IPS-18c (cell line): ENCODE measurements around the gene CAPG.
"Not testable (repeated sequence)": the region's sequence is repeated elsewhere in the genome, so short reads cannot be mapped to it uniquely, and the experiment has no call there.

Experiments used
- H3K4me3 ChIP-seq: 2 replicates; pipeline ENCODE4 v1.7.0; 2013; ENCODE audit warnings: low read depth, mild to moderate bottlenecking, low read length, moderate library complexity; ENCODE audit not compliant: insufficient read depth
- H3K9me3 ChIP-seq: one replicate; pipeline ENCODE4 v1.6.1; 2013; ENCODE audit warnings: mild to moderate bottlenecking, low read length, moderate library complexity; ENCODE audit not compliant: control insufficient read depth, insufficient read depth

The CAPG gene

DNA sequence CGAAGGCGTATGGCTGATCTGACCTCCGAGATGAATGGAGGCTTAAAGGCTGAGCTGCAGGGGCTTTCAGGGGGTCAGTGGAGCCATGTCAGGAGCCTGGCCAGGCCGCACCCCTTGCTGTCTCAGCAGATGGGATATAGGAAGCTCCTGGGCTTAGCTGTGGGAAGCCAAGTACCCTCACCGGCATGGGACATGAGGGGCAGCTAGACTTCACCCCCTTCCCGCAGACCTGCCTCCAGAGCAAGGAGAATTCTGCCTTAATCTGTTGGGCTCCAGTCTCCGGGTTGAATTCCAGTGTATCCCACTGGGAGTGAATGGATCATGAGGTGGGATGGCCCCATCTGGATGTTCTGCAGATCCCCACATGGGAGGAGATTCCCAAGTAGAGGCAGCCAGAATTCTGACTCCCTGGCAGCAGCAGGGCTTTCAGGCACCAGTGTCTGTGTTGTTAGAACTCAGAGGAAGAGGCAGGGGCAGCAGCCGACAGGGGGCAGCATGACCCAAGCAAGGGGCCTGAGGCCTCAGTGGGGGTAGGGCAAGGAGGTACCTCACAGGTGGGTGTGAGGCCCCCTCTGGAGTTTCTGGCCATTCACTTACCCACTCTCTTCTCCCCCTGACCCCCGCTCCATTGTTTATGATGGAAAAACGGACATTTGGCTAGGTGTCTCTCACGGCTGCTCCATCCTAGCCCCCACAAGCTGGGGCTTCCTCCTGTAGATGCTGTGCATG is 19.1 kb downstream of the CAPG start:
- H3K9me3 ChIP-seq: no peaks in the 10 kb centered on the region
- no peak overlapping the region for H3K4me3 ChIP-seq

DNA sequence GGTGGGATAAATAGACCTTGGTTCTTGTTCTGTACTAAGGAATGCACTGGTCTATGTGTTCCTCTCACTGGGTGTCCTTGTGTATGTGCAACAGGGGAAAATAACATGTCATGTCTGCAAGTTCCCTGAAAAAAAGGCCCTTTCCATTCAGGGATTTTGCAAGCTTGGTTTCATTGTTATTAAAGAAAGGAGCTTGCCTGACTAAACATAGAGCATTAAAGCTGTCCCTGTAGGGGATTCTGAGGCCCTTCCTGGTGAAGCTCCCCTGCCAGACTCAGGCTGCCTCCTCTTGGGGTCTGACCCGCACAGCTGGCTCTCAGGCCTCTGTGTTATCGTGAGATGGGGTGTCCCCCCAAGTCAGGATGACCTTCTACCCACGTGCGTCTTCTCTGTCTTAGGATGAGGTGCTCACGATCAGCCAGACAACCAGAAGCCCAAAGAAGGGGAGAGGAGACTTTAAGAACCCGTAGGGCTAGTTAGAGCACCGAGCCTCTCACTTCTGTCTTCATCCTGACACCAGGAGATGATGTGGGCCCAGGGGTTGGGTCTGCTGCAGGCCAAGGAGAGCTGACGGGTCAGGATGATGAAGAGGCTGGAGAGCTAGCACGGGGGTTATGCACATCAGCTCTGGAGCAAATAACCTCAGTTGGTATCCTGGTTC is 21.2 kb downstream of the CAPG start:
- Histone ChIP-seq H3K9me3 (no peaks in the 10 kb centered on the region), H3K4me3 (no peak overlapping the region)

DNA sequence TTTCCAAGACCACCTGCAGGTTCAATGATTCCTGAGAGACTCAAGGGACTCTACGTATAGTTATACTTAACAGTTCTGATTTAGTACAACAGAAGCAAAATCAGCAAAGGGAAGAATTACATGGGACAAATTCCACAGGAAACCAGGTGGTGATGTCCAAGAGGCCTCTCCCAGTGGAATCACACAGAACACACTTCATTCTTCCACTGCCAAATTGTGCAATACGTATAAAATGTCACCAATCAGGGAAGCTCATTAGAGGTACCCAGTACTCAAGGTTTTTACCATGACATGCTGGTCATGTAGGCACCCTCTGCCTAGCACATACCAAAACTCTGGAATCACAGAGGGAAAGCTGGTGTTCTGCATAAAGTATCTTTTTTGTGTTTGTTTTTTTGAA is 22.4 kb downstream of the CAPG start:
- Histone ChIP-seq H3K4me3 (no peak overlapping the region), H3K9me3 (no peaks in the 10 kb centered on the region)

DNA sequence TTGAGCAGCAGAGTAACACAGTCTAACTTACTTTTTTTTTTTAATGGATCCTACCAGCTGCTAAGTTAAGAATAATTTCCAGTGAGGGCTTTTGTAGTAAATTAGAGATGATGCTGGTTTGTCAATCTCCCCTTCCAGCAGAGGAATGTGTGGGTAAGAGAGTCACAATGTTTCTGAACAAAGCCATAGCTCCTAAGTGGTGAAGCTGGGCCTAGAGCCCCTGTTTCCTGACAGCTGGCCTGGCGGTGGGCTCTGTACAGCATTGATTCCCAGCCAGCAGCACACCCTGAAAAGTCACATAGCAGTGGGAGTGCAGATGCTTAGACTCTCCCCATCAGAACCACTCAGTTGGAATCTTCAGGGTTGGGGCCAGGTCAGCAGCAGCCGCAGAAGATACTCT is 24.4 kb downstream of the CAPG start:
- H3K4me3 ChIP-seq: no peak overlapping the region
- no peaks in the 10 kb centered on the region for H3K9me3 ChIP-seq

DNA sequence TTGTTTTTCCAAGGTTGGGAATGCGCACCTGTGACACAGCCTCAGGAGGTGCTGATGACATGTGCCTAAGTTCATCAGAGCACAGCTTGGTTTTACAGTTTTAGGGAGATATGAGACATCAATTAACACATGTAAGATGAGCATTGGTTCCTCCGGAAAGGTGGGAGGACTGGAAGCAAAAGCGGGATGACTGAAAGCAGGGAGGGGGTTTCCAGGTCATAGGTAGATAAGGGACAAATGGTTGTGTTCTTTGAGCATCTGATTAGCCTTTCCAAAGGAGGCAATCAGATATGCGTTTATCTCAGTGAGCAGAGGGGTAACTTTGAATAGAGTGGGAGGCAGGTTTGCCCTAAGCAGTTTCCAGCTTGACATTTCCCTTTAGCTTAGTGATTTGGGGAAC is 26.3 kb downstream of the CAPG start:
- Histone ChIP-seq H3K9me3 (peaks cover 4% of the 10 kb centered on the region), H3K4me3 (no peak overlapping the region)

DNA sequence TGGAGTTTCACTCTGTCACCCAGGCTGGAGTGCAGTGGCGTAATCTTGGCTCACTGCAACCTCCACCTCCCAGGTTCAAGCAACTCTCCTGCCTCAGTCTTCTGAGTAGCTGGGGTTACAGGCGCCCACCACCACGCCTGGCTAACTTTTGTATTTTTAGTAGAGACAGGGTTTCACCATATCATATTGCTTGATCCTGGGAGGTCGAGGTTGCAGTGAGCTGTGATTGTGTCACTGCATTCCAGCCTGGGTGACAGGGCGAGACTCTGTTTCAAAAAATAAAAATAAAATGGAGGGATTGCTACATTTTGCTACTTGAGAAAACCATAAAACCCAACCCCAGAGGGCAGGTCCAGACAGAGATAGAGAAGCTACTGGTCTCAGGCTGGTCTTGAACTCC is 27.0 kb downstream of the CAPG start:
- not testable (repeated sequence) for H3K9me3 ChIP-seq, H3K4me3 ChIP-seq

DNA sequence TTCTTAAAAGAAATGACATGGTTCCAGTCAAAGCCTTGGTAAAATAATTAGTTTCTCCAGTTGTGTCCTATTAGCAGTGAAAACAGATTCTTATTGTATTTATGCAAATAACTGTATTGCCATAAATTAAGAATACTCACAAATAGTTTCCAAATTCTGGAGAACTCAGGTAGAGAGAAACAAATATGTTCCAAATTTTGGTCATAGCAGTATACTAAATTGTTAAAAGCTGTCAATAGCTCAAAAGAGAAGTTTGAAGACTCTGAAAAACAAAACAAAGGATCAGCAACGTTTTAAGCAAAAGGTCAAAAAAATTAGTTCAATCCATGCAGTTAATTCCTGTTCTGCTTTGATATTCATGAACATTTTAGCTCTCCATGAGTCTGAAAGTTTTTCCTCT is 30.1 kb downstream of the CAPG start:
- peaks cover 4% of the 10 kb centered on the region for H3K9me3 ChIP-seq
- no peak overlapping the region for H3K4me3 ChIP-seq

DNA sequence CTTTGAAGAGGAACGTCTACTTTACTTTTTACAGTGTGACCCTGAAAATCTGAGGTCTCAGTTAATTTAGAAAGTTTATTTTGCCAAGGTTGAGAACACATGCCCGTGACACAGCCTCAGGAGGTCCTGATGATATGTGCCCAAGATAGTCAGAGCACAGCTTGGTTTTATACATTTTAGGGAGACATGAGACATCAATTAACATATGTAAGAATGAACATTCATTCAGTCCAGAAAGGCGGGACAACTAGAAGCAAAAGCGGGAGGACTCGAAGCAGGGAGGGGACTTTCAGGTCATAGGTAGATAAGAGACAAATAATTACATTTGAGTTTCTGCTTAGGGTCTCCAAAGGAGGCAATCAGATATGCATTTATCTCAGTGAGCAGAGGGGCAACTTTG is 31.9 kb downstream of the CAPG start:
- Histone ChIP-seq H3K9me3 (peaks cover 4% of the 10 kb centered on the region), H3K4me3 (no peak overlapping the region)

DNA sequence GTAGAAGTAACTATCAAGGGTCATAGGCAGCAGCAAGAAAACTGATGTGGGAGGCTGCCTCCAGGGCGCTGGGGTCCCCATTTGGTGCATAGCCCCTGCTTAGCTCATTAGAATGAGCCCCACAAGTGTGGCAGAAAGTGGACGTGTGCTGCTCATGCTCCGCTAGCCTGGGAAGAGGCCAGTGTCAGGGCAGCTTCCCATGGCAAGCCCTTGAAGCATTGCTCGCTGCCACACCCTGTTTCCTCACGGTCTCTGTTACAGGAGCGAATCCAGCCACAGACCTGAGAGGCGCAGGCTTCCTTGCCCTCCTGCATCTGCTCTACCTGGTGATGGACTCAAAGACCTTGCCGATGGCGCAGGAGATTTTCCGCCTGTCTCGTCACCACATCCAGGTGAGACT is 33.1 kb downstream of the CAPG start:
- no peak overlapping the region for H3K4me3 ChIP-seq
- H3K9me3 ChIP-seq: peaks cover 4% of the 10 kb centered on the region

DNA sequence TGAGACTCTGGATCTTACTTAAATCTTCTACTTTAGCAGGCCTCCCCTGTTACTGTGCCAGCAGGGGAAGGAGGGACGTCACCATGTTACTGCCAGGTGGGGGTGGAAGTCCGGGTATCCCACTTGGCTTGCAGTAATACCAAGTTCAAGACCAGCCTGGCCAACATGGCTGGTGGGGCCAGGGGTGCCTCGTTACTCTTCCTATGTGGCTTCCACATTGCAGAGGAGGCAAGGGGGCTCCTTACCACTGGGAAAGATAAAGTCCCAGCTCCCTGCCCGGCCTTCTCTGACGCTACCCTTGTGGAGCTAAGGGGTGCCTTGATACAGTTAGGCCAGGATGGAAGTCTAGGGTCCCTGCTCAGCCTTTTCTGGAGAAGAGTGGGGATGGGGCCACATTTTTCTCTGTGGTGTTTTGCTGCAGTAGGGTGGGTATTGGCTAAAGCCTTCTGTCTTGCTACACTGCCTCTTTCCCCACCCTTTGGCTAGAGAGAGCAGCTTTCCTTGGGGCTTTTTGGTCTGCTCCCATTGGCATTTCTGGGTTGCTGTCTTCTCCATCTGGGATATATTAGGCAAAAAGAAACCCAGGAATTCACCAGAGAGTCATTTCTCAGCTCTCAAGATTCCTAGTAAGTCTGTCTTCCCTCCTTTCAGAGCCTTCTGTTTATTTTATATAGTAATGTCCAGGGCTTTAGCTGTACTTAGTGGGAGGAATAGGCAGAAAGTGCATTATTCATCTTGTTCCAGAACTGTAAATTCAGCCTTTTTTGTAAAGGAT is 33.7 kb downstream of the CAPG start:
- peaks cover 4% of the 10 kb centered on the region for H3K9me3 ChIP-seq
- no peak overlapping the region for H3K4me3 ChIP-seq

DNA sequence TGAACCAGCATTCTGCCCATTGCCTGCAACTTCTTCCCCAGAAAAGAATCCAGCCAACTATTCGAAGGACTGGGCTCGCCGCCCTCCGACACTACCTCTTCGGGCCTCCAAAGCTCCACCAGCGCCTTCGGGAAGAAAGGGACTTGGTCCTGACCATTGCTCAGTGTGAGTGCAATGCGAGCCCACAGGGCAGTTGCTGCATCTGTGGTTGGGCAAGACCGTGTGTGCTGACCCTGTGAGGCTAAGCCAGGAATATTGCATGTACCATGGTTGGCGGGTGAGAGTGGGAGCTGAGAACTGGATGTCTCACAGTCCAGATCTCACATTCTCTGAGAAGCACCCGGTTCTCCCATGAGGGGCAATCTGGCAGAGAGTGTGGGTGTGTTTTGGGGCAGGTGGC is 39.1 kb downstream of the CAPG start:
- Histone ChIP-seq H3K4me3 (no peak overlapping the region), H3K9me3 (no peaks in the 10 kb centered on the region)

DNA sequence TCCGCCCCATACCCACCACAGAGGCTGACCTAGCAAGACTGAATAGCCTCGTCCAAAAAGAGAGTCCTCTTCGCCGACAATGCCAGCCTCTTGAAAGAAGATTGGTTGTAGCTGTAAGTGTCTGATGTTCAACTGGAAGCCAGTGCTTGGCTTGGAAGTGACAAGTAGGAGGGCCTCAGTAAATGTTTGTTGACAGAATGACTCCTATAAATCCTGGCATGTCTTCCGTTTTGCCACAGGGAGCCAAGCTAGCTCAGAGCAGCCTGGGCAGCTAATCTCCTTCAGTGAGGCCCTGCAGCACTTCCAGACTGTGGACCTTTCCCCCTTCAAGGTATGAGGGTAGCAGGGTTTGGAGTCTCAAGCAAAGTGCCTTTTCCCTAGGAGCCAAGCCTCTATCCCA is 40.7 kb downstream of the CAPG start:
- Histone ChIP-seq H3K4me3 (no peak overlapping the region), H3K9me3 (no peaks in the 10 kb centered on the region)

DNA sequence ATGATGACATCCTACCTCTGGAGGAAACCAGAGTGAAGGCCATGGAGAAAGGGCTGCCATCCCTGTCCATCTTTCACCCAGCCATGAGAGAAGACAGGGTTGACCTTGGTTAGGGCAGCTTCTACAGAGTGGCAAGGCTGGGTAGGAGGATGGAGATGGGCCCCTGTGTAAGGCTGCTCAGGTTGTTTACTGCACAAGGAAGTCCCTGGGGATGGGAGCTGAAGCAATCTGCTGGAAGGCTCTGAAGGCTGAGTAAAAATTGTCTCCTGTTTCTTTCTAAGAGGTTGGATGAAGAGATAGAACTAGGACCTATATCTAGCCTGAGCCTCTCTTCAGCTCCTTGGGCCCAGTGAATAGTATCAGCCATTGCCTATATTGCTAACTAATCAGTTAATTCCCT is 41.2 kb downstream of the CAPG start:
- Histone ChIP-seq H3K4me3 (no peak overlapping the region), H3K9me3 (no peaks in the 10 kb centered on the region)

DNA sequence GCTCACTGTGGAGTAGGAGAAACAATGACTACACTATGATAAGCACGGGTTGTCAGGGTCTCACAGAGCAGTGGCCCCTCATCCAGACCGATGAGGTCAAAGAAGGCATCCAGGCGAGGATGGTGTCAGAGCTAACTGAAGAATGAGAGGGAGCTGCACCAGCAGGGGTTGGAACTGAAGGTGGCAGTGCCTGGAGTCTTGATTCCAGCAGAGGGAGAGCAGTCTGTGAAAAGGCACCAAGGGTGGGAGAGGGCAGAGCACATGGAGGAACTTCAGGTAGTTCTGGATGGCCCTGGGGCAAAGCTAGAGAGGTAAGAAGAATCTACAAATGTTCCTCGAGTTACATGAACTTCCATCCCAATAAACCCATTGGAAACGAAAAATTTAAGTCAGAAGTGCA is 43.0 kb downstream of the CAPG start:
- Histone ChIP-seq H3K4me3 (no peak overlapping the region), H3K9me3 (no peaks in the 10 kb centered on the region)

DNA sequence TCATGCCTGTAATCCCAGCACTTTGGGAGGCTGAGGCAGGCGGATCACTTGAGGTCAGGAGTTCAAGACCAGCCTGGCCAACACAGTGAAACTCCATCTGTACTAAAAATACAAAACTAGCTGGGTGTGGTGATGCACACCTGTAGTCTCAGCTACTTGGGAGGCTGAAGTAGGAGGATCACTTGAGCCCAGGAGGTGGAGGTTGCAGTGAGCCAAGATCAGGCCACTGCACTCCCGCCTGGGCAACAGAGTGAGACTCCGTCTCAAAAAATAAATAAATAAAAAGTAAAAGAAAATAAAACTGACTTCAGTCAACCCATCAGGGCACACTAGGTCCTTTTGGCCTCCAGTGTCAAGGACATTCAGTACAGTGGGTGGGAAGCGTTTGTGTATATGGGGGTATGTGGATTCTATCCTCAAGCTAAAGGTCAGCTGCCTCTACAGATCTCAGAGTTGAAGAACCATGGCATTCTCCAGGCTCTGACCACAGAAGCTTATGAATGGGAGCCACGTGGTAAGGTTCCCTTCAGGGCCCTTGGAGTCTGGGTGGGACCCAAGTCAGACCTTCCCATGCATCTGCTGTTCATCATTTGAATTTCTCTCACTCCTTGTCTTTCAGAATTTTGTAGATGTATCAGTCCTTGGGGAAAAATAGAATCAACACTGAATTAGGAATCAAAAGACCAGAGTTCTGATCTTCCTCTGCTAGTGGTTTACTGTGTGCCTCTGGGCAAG is 47.3 kb downstream of the CAPG start:
- not testable (repeated sequence) for H3K4me3 ChIP-seq, H3K9me3 ChIP-seq

DNA sequence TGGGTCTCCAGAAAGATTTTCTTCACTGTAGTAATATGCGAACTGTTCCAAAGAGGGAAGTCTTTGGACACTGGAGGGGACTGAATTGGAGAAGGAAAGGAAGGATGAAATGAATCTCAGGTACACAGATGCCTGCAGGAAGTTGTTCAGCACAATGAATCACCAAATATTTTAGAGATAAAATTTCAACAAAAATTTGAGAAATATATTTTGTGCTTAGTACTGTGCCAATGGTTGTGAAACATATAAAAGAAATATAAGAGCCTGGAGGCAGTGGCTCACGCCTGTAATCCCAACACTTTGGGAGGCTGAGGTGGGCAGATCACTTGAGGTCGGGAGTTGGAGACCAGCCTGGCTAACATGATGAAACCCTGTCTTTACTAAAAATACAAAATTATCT is 52.4 kb downstream of the CAPG start:
- no peak overlapping the region for H3K4me3 ChIP-seq
- H3K9me3 ChIP-seq: no peaks in the 10 kb centered on the region

DNA sequence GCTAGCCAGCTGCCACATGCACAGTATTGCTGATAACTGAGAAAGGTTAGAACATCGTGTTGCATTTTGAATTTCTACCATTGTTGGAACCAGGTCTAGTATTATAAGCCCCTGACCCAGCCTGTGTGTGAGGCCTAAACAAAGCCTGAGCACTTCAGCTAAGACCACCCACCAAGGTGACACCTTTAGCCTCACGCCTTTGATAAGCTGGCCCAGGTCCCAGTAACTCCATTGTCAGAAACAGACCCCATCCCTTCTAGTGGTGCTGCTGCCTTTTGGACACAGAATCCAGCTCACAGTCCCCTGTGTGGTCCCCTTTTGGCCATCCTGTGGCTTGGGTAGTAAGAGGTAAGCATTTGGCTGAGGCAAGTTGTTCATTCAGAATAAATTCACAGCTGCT is 54.0 kb downstream of the CAPG start:
- Histone ChIP-seq H3K4me3 (no peak overlapping the region), H3K9me3 (no peaks in the 10 kb centered on the region)

DNA sequence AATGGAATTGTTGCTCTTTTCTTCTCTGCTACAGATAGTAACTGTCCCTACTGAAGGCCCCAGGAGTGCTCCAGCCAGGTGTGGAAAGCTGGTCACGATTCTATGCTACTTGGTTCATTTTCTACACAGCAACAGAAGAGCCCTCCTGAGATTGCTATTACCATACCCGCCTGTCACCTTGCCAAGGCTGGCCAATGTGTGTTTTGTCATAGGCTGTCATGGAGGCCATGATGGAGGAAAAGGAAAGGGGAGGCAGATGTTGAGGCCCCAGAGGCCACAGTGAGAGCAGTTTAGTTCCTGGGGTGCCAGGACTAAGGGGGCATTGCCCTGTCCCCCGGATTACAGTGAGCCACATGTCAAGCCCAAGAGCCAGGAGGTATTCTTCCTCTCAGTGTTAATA is 54.6 kb downstream of the CAPG start:
- H3K9me3 ChIP-seq: no peaks in the 10 kb centered on the region
- no peak overlapping the region; the same call in 1 of the 2 replicates for H3K4me3 ChIP-seq
